ENCODE data around the gene HIF3A. TPM values are rescaled to one million over a fixed set of nuclear protein-coding genes. Genes with fewer than 3 reads are reported as not detected.
"Not testable (repeated sequence)": the region's sequence is repeated elsewhere in the genome, so short reads cannot be mapped to it uniquely, and the experiment has no call there.

The HIF3A gene
- total RNA-seq, 1 donor from 2014 or later = 64.1 TPM

- no peaks in the 10 kb centered on the region for H3K9me3 ChIP-seq
- peak; percentile 90 for TF ChIP-seq CTCF (IDR thresholded peaks at IDR 0.05)
- DNase-seq = no peak
- no peaks in the 10 kb centered on the region for H3K4me1 ChIP-seq
- H3K36me3 ChIP-seq = no peaks in the 10 kb centered on the region
- no peak overlapping the region for H3K4me3 ChIP-seq
- H3K27me3 ChIP-seq (ENCODE audit: low read depth) = peaks cover 16% of the 10 kb centered on the region
- H3K27ac ChIP-seq = no peak overlapping the region
- intact Hi-C loops (cut with DNase I) = loop anchor here (5.0 kb wide), 1 partner anchor 238 kb away; no protein-coding TSS in a partner anchor
- ATAC-seq = peak; percentile 84 to 90
Measured at GRCh38 chr19:46265217-46265828, 31.5 kb upstream of the HIF3A start.

GRCh38 chr19:46269101-46269500, 27.7 kb upstream of the HIF3A start:
- ATAC-seq = no peak

GRCh38 chr19:46270521-46271256, 26.2 kb upstream of the HIF3A start:
- intact Hi-C loops (cut with DNase I) = no loop called here
- no peaks in the 10 kb centered on the region for H3K4me1 ChIP-seq
- H3K9me3 ChIP-seq = no peaks in the 10 kb centered on the region
- ATAC-seq = no peak
- DNase-seq = no peak
- no peak for TF ChIP-seq CTCF (IDR thresholded peaks at IDR 0.05)
- no peak overlapping the region for H3K4me3 ChIP-seq
- peaks cover 19% of the 10 kb centered on the region for H3K27me3 ChIP-seq (ENCODE audit: low read depth)
- H3K36me3 ChIP-seq = no peaks in the 10 kb centered on the region
- H3K27ac ChIP-seq = no peak overlapping the region

More at GRCh38 chr19:46269101-46269500, 27.7 kb upstream of the HIF3A start:
- Histone ChIP-seq H3K27ac (no peak overlapping the region), H3K36me3 (no peaks in the 10 kb centered on the region), H3K27me3 (ENCODE audit: low read depth) (peaks cover 19% of the 10 kb centered on the region), H3K9me3 (no peaks in the 10 kb centered on the region), H3K4me1 (no peaks in the 10 kb centered on the region), H3K4me3 (no peak overlapping the region)
- TF ChIP-seq CTCF (IDR thresholded peaks at IDR 0.05) = no peak
- intact Hi-C loops (cut with DNase I) = loop anchor here (5.0 kb wide), 1 partner anchor 242 kb away; no protein-coding TSS in a partner anchor
- no peak for DNase-seq

- TF ChIP-seq CTCF (IDR thresholded peaks at IDR 0.05) = no peak
- H3K27me3 ChIP-seq (ENCODE audit: low read depth) = peaks cover 19% of the 10 kb centered on the region
- intact Hi-C loops (cut with DNase I) = no loop called here
- no peaks in the 10 kb centered on the region for H3K36me3 ChIP-seq
- H3K4me3 ChIP-seq = no peak overlapping the region
- no peak for DNase-seq
- ATAC-seq = peak; percentile 47 to 61
- H3K9me3 ChIP-seq = no peaks in the 10 kb centered on the region
- no peaks in the 10 kb centered on the region for H3K4me1 ChIP-seq
- no peak overlapping the region for H3K27ac ChIP-seq
Measured at GRCh38 chr19:46271481-46272197, 25.2 kb upstream of the HIF3A start.

GRCh38 chr19:46273931-46274330, 22.9 kb upstream of the HIF3A start:
- H3K27ac ChIP-seq; H3K36me3 ChIP-seq; H3K4me3 ChIP-seq; ATAC-seq; DNase-seq; H3K9me3 ChIP-seq; H3K4me1 ChIP-seq; intact Hi-C loops (cut with DNase I): not testable (repeated sequence)
- H3K27me3 ChIP-seq (ENCODE audit: low read depth) = peaks cover 14% of the 10 kb centered on the region

Measured in lower lobe of right lung (tissue), 2 donors.